ENCODE measurements around the gene ACAA1. TPM values are rescaled to one million over a fixed set of nuclear protein-coding genes. Genes with fewer than 3 reads are reported as not detected.
"Not testable (repeated sequence)": the region's sequence is repeated elsewhere in the genome, so short reads cannot be mapped to it uniquely, and the experiment has no call there.

Gene ACAA1
- total and polyA plus RNA-seq, 4 donors: 39.3 to 69.2 (median 56.6) TPM

DNA sequence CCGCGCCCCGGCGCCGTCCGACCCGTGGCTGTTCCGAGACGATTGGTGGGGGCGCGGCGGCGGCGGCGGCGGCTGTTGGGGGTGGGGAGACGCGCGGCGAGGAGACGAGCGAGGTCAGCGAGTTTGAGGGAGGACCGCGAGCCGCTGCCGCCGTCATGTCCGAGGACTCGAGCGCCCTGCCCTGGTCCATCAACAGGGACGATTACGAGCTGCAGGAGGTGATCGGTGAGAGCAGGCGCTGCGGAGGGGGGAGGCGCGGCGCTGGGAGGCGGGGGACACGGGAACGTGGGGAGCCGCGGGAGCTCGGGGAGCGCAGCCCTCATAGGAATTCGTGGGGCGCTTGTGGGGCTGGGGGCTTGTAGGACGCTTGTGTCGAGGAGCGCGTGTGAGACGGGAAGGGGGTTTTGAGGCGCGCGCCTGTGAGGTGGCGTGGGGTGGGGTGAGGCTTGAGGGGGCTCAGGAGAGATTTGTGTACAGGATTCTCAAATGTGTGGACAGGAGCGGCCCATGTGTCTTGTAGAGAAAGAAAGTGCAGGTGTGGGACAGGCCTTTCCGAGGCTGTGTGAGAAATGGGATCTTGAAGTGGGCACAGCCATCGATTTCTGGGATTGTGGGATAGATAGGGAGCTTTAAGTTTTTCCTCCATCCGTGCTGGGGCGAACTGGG, 28.9 kb upstream of the ACAA1 start:
- Histone ChIP-seq H3K9me3 (ENCODE audit: control insufficient read depth, low read length) (no peaks in the 10 kb centered on the region), H3K4me1 (ENCODE audit: control insufficient read depth in 1 of 2, insufficient read depth in 2 of 2, low read length in 2 of 2) (peaks cover 2 to 7% of the 10 kb centered on the region in 2 donors), H3K36me3 (ENCODE audit: control insufficient read depth in 1 of 2, insufficient read depth in 2 of 2, low read length in 1 of 2) (no peaks in the 10 kb centered on the region), H3K27ac (ENCODE audit: low read depth in 1 of 2, low read length in 2 of 2) (peak overlapping the region; percentile 4 to 54), H3K4me3 (ENCODE audit: low read length in 2 of 2) (peak overlapping the region; percentile 75 to 79), H3K27me3 (ENCODE audit: control insufficient read depth in 1 of 2, insufficient read depth in 2 of 2, low read length in 1 of 2) (no peaks in the 10 kb centered on the region)
- no peak for DNase-seq
- WGBS, 2 donors: 1% methylated on average over 58 to 62 of the region's 62 CpGs
- ATAC-seq (ENCODE audit: low FRiP score): no peak
- intact Hi-C loops (cut with DNase I): loop anchor here (1.0 to 10.0 kb wide), 3 partner anchors 29 to 131 kb away; partner anchors contain the start of genes ACAA1 (in 2 of the 2) and DLEC1 (in 1 of the 2)

GRCh38 chr3:38164952-38165721, 28.2 kb upstream of the ACAA1 start, which contains the start of gene OXSR1:
Gene OXSR1, plus strand, starts transcription at chr3:38165537. Its CDS starts 340 bp downstream, at chr3:38165877.
- 0% methylated on average over 53 to 57 of the region's 57 CpGs for WGBS, 2 donors
- intact Hi-C loops (cut with DNase I): loop anchor here (1.0 to 10.0 kb wide), 3 partner anchors 28 to 130 kb away; partner anchors contain the start of genes ACAA1 (in 2 of the 2) and DLEC1 (in 1 of the 2)

GRCh38 chr3:38164643-38164951, 27.7 kb upstream of the ACAA1 start:
- ATAC-seq (ENCODE audit: low FRiP score) (no peak), DNase-seq (no peak)
- no peaks in the 10 kb centered on the region for H3K27me3 ChIP-seq (ENCODE audit: control insufficient read depth in 1 of 2, insufficient read depth in 2 of 2, low read length in 1 of 2)
- intact Hi-C loops (cut with DNase I): loop anchor here in 1 of 2 donors (2.0 to 10.0 kb wide), 2 partner anchors 28 to 130 kb away; partner anchors contain the start of genes ACAA1 and DLEC1
- H3K4me1 ChIP-seq (ENCODE audit: control insufficient read depth in 1 of 2, insufficient read depth in 2 of 2, low read length in 2 of 2): peaks cover 2% of the 10 kb centered on the region in 2 donors
- H3K27ac ChIP-seq (ENCODE audit: low read depth in 1 of 2, low read length in 2 of 2): peak overlapping the region in 1 of 2 donors; percentile 20
- WGBS, 2 donors: 2% methylated on average over 17 of the region's 17 CpGs
- H3K9me3 ChIP-seq (ENCODE audit: control insufficient read depth, low read length): no peaks in the 10 kb centered on the region
- peak overlapping the region; percentile 21 to 42 for H3K4me3 ChIP-seq (ENCODE audit: low read length in 2 of 2)
- H3K36me3 ChIP-seq (ENCODE audit: control insufficient read depth in 1 of 2, insufficient read depth in 2 of 2, low read length in 1 of 2): no peaks in the 10 kb centered on the region

More at GRCh38 chr3:38164952-38165721, 28.2 kb upstream of the ACAA1 start, which contains the start of gene OXSR1:
- peak; percentile 99 for DNase-seq
- H3K36me3 ChIP-seq (ENCODE audit: control insufficient read depth in 1 of 2, insufficient read depth in 2 of 2, low read length in 1 of 2): no peaks in the 10 kb centered on the region
- peak; percentile 98 for ATAC-seq (ENCODE audit: low FRiP score)
- peak within 1 kb of the TSS; percentile 4 to 54 for H3K27ac ChIP-seq (ENCODE audit: low read depth in 1 of 2, low read length in 2 of 2)
- no peaks in the 10 kb centered on the region for H3K9me3 ChIP-seq (ENCODE audit: control insufficient read depth, low read length)
- peak within 1 kb of the TSS; percentile 75 to 79 for H3K4me3 ChIP-seq (ENCODE audit: low read length in 2 of 2)
- peaks cover 2% of the 10 kb centered on the region in 2 donors for H3K4me1 ChIP-seq (ENCODE audit: control insufficient read depth in 1 of 2, insufficient read depth in 2 of 2, low read length in 2 of 2)
- H3K27me3 ChIP-seq (ENCODE audit: control insufficient read depth in 1 of 2, insufficient read depth in 2 of 2, low read length in 1 of 2): no peaks in the 10 kb centered on the region

DNA sequence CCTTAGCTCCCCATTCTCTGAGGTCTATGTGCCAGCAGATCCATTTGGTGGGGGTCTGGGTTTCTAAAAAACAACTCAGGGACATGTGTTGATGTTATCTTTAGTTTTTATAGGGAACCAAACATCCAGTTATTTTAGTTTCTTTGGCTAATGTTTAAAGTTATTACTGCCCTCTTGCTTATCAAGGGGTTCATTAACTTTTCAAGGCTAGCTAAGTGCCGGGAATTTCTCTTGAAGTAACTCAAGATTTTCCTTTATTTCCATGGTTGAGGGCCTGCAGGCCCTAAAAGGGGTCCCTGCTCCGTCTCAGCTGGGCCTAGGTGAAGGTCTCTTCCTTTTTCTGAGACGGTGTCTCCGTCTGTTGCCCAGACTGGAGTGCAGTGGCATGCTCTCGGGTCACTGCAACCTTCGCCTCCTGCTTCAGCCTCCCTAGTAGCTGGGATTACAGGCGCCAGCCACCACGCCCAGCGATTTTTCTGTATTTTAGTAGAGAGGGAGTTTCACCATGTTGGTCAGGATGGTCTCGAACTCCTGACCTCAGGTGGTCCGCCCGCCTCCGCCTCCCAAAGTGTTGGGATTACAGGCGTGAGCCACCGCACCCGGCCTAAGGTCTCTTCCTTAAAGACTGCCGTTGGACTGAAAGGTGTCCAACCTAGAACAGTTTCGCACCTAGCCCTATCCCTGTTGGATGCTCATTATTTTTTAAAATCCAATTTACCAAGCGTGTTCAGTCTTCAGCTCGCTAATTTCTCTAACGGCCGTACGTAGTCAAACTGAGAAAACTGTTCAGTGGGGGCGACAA, 27.1 kb upstream of the ACAA1 start:
- H3K27me3 ChIP-seq (ENCODE audit: control insufficient read depth in 1 of 2, insufficient read depth in 2 of 2, low read length in 1 of 2): no peaks in the 10 kb centered on the region
- peak overlapping the region in 1 of 2 donors; percentile 20 for H3K27ac ChIP-seq (ENCODE audit: low read depth in 1 of 2, low read length in 2 of 2)
- H3K4me3 ChIP-seq (ENCODE audit: low read length in 2 of 2): peak overlapping the region; percentile 21 to 42
- H3K36me3 ChIP-seq (ENCODE audit: control insufficient read depth in 1 of 2, insufficient read depth in 2 of 2, low read length in 1 of 2): no peaks in the 10 kb centered on the region
- ATAC-seq (ENCODE audit: low FRiP score) (peak; percentile 0), DNase-seq (no peak)
- intact Hi-C loops (cut with DNase I): loop anchor here in 1 of 2 donors (2.0 to 10.0 kb wide), 2 partner anchors 27 to 129 kb away; partner anchors contain the start of genes ACAA1 and DLEC1
- no peaks in the 10 kb centered on the region for H3K9me3 ChIP-seq (ENCODE audit: control insufficient read depth, low read length)
- peaks cover 2% of the 10 kb centered on the region in 2 donors for H3K4me1 ChIP-seq (ENCODE audit: control insufficient read depth in 1 of 2, insufficient read depth in 2 of 2, low read length in 2 of 2)
- 71 to 74% methylated on average over 24 of the region's 24 CpGs for WGBS, 2 donors

DNA sequence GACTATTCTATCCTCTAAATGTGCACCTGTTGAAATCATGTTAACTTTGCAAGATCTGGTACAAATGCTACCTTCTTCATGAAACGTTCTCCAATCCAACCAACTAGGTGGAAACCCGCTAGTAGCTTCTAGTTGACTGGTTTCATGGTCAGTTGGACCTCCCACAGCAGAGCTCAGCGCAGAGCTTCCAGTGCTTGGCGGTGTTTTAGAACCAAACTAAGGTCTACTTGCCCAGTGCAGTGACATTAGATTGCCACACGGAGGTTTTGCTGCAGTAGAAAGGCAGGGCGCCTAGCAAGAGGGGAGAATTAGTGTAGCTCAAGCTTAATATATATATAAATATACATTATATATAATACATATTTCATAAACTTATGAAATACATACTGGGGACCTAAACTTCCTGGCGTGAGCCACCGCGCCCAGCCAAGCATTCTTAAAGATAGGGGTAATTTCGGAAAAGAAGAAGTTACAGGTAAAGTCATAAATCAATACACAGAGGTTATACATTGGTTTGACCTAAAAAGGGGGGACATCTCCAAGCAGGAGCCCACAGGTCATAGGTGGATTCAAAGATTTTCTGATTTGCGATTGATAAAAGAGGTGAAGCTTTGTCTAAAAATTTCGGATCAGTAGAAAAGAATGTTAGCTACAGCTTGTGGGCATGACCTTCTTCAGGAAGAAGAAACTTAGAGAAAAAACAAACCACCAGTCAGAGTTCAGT, 26.4 kb upstream of the ACAA1 start:
- 90% methylated on average over 12 of the region's 12 CpGs for WGBS, 2 donors
- Histone ChIP-seq H3K4me3 (ENCODE audit: low read length in 2 of 2) (no peak overlapping the region), H3K27ac (ENCODE audit: low read depth in 1 of 2, low read length in 2 of 2) (no peak overlapping the region), H3K27me3 (ENCODE audit: control insufficient read depth in 1 of 2, insufficient read depth in 2 of 2, low read length in 1 of 2) (no peaks in the 10 kb centered on the region), H3K9me3 (ENCODE audit: control insufficient read depth, low read length) (no peaks in the 10 kb centered on the region), H3K36me3 (ENCODE audit: control insufficient read depth in 1 of 2, insufficient read depth in 2 of 2, low read length in 1 of 2) (no peaks in the 10 kb centered on the region), H3K4me1 (ENCODE audit: control insufficient read depth in 1 of 2, insufficient read depth in 2 of 2, low read length in 2 of 2) (peaks cover 2% of the 10 kb centered on the region in 2 donors)
- DNase-seq (no peak), ATAC-seq (ENCODE audit: low FRiP score) (no peak)
- intact Hi-C loops (cut with DNase I): loop anchor here in 1 of 2 donors (10.0 kb wide), 1 partner anchor 128 kb away; the partner anchor contains the start of gene DLEC1

- 90 to 93% methylated on average over 11 of the region's 11 CpGs for WGBS, 2 donors
- not testable (repeated sequence) for ATAC-seq (ENCODE audit: low FRiP score); H3K27ac ChIP-seq (ENCODE audit: low read depth in 1 of 2, low read length in 2 of 2); H3K4me1 ChIP-seq (ENCODE audit: control insufficient read depth in 1 of 2, insufficient read depth in 2 of 2, low read length in 2 of 2); DNase-seq; H3K4me3 ChIP-seq (ENCODE audit: low read length in 2 of 2); H3K27me3 ChIP-seq (ENCODE audit: control insufficient read depth in 1 of 2, insufficient read depth in 2 of 2, low read length in 1 of 2); H3K36me3 ChIP-seq (ENCODE audit: control insufficient read depth in 1 of 2, insufficient read depth in 2 of 2, low read length in 1 of 2); H3K9me3 ChIP-seq (ENCODE audit: control insufficient read depth, low read length)
- intact Hi-C loops (cut with DNase I): loop anchor here in 1 of 2 donors (10.0 kb wide), 1 partner anchor 126 kb away; the partner anchor contains the start of gene DLEC1
These were observed 23.8 kb upstream of the ACAA1 start for GRCh38 chr3:38160704-38161103.

DNA sequence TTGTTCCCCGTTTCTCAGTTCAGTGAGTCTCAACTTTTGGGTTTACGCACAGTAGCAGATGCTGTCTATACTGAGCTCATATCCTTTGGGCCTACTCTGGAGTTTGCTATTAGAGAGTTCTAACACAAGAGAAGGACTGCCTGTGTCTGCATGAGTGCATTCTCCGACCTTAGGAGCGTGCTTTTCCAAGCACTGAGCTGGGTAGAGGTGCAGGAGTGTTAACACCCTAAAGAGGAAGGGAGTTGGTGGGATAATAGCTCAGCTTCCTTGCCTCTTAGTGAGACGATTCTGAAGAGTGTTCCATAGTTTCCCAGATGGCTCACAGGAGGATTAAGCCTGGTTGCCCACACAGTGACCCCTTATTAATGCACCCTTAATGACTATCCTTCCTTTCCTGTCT, 21.5 kb upstream of the ACAA1 start:
- no peak for DNase-seq
- WGBS, 2 donors: 82% methylated on average over 5 of the region's 5 CpGs
- Histone ChIP-seq H3K4me1 (ENCODE audit: control insufficient read depth in 1 of 2, insufficient read depth in 2 of 2, low read length in 2 of 2) (no peaks in the 10 kb centered on the region), H3K36me3 (ENCODE audit: control insufficient read depth in 1 of 2, insufficient read depth in 2 of 2, low read length in 1 of 2) (no peaks in the 10 kb centered on the region), H3K4me3 (ENCODE audit: low read length in 2 of 2) (no peak overlapping the region), H3K9me3 (ENCODE audit: control insufficient read depth, low read length) (no peaks in the 10 kb centered on the region), H3K27me3 (ENCODE audit: control insufficient read depth in 1 of 2, insufficient read depth in 2 of 2, low read length in 1 of 2) (no peaks in the 10 kb centered on the region), H3K27ac (ENCODE audit: low read depth in 1 of 2, low read length in 2 of 2) (no peak overlapping the region)
- intact Hi-C loops (cut with DNase I): no loop called here
- ATAC-seq (ENCODE audit: low FRiP score): no peak
